RWPE2 (cell line): ENCODE data around the gene REPIN1.

Experiments
- ATAC-seq: fragments of 200-7000 bp; cut with Tn5 transposase; 3 replicates; pipeline ENCODE4 v1.9.1; 2021; ENCODE audit warnings: low read depth
- DNase-seq: peaks from one replicate; pipeline ENCODE4 v3.0.0-alpha.2; 2020; ENCODE audit warnings: low spot score
- H3K27ac ChIP-seq: fragments of 450-650 bp; 2 replicates; pipeline ENCODE4 v1.5.1; 2017; ENCODE audit warnings: mild to moderate bottlenecking; ENCODE audit not compliant: poor library complexity, severe bottlenecking
- H3K27me3 ChIP-seq: fragments of 250-450 bp; sonication (Bioruptor Pico); 2 replicates; pipeline ENCODE4 v1.5.1; 2021; ENCODE audit warnings: mild to moderate bottlenecking, moderate library complexity; ENCODE audit not compliant: insufficient read depth, poor library complexity, severe bottlenecking
- H3K36me3 ChIP-seq: fragments of 250-450 bp; sonication (Bioruptor Pico); 2 replicates; pipeline ENCODE4 v1.5.1; 2020; ENCODE audit warnings: low read depth, mild to moderate bottlenecking, moderate library complexity
- H3K4me1 ChIP-seq: fragments of 250-450 bp; sonication (Bioruptor Pico); 2 replicates; pipeline ENCODE4 v1.5.1; 2021; ENCODE audit warnings: mild to moderate bottlenecking, moderate library complexity; ENCODE audit not compliant: insufficient read depth, poor library complexity, severe bottlenecking
- H3K4me3 ChIP-seq: fragments of 250-450 bp; sonication (Bioruptor Pico); 2 replicates; pipeline ENCODE4 v1.5.1; 2021; ENCODE audit warnings: mild to moderate bottlenecking, moderate library complexity; ENCODE audit not compliant: severe bottlenecking
- H3K9me3 ChIP-seq: fragments of 250-450 bp; sonication (Bioruptor Pico); 2 replicates; pipeline ENCODE4 v1.5.1; 2021; ENCODE audit warnings: mild to moderate bottlenecking, moderate library complexity; ENCODE audit not compliant: severe bottlenecking
- CTCF ChIP-seq: fragments of 450-650 bp; IDR thresholded peaks from one replicate; pipeline ENCODE4 v1.5.1; 2017; ENCODE audit warnings: mild to moderate bottlenecking, moderate library complexity; ENCODE audit not compliant: poor library complexity, severe bottlenecking

The REPIN1 gene

DNA sequence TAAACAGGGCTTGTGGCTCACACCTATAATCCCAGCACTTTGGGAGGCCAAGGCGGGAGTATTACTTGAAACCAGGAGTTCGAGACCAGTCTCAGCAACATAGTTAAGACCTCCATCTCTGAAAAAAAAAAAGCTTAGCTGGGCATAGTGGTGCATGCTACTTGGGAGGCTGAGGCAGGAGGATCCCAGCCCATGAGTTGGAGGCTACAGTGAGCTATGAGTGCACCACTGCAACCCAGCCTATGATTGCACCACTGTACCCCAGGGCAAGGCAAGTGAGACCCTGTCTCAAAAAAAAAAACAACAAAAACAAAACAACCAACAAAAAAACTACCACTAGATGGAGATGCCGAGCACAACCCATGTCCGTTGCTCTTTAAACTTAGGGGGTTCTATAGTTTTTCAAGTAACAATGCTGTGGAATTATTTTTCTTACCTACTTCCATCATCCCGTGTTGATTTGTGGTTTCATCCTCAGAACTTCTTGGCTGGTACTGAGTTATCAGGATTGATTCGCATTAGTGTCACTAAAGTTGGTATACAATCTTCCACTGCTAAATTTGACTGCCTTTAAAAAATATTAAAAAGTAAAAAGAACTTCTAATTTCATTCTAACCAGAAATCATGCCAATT is 12.2 kb upstream of the REPIN1 start:
- H3K4me1 ChIP-seq, result no peaks in the 10 kb centered on the region
- H3K27ac ChIP-seq, result no peak overlapping the region
- no peak for DNase-seq
- no peaks in the 10 kb centered on the region for H3K27me3 ChIP-seq
- no peaks in the 10 kb centered on the region for H3K9me3 ChIP-seq
- H3K36me3 ChIP-seq, result no peaks in the 10 kb centered on the region
- TF ChIP-seq CTCF, result peak; percentile 82
- no peak overlapping the region for H3K4me3 ChIP-seq
- ATAC-seq, result no peak

DNA sequence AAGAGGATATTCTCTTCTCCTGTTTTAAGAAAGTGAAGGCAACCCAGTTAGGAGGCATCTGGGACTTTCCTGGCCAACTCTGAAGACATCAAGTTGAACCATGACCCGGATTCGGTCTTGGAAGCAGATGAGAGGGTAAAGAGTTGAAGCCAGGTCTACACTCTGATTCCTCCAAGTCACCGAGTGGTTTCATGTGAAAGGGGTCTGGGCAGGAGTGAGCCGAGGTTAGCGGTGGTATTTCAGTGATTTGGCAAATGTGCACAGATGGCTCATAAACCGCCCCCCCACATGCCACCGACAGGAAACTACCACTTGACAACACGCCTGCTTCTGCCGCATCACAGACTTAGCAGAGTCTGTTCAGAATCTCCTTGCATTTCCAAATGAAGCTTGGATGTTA is 11.4 kb upstream of the REPIN1 start:
- ATAC-seq, result no peak

DNA sequence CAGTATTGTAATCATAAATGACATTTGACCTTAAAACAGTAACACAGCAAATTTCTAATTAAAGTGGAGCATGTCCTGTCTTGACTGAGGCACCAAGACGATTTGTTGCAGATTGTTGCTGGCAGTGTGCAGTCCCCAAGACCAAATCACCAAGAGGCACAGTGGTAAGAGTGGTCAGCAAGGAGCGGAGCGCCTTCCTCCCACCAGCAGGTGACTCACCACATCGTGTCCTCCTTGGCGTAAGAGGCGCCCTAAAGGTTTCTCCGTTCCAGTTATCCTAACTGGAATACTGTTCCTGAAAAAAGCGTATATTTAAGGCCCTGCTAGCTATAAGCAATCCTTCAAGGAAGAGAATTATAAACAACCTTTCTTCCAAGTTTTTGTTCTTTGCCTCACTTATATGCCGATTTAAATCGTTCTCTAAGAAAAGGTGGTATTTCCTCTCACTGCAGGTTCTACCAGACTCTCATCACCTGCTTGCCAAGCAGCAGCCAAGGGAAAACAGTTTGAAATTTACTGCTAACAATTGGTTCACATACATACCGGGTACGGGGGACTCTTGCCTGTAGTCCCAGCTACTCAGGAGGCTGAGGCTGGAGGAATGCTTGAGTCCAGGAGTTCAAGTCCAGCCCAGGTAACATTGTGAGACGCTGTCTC is 10.7 kb upstream of the REPIN1 start:
- H3K27ac ChIP-seq, result no peak overlapping the region
- no peaks in the 10 kb centered on the region for H3K4me1 ChIP-seq
- no peak overlapping the region for H3K4me3 ChIP-seq
- H3K36me3 ChIP-seq, result no peaks in the 10 kb centered on the region
- no peak for TF ChIP-seq CTCF
- ATAC-seq (no peak), DNase-seq (no peak)
- no peaks in the 10 kb centered on the region for H3K9me3 ChIP-seq
- no peaks in the 10 kb centered on the region for H3K27me3 ChIP-seq

More for the DNA sequence above, 11.4 kb upstream of the REPIN1 start:
- no peak overlapping the region for H3K27ac ChIP-seq
- no peak for TF ChIP-seq CTCF
- no peak for DNase-seq
- H3K27me3 ChIP-seq, result no peaks in the 10 kb centered on the region
- H3K4me1 ChIP-seq, result no peaks in the 10 kb centered on the region
- no peaks in the 10 kb centered on the region for H3K36me3 ChIP-seq
- no peak overlapping the region for H3K4me3 ChIP-seq
- H3K9me3 ChIP-seq, result no peaks in the 10 kb centered on the region

- Histone ChIP-seq H3K36me3 (no peaks in the 10 kb centered on the region), H3K9me3 (no peaks in the 10 kb centered on the region), H3K27ac (no peak overlapping the region), H3K4me1 (no peaks in the 10 kb centered on the region), H3K27me3 (no peaks in the 10 kb centered on the region), H3K4me3 (no peak overlapping the region)
- no peak for ATAC-seq
- TF ChIP-seq CTCF, result no peak
- no peak for DNase-seq
Measured at GRCh38 chr7:150358433-150358832, 10.2 kb upstream of the REPIN1 start.

DNA sequence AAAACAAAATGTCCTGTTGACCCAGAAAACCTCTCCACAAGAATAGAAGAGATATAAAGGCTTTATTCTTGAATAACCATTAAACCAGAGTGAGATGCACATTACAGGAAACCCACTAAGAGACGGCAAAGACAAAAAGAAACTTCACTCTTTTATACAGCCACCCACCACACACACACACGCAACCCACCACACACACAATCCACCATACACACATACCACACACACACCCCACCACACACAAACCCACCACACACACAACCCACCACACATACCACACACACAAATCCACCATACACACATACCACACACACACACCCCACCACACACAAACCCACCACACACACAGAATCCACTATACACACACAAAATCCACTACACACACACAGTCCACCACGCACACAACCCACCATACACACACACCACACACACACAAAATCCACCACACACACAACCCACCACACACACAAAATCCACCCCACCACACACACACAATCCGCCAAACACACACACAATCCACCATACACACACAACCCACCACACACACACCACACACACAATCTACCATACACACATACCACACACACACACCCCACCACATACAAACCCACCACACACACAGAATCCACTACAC is 9.5 kb upstream of the REPIN1 start:
- no peak for ATAC-seq
- DNase-seq, result no peak
- Histone ChIP-seq H3K27me3 (no peaks in the 10 kb centered on the region), H3K36me3 (no peaks in the 10 kb centered on the region), H3K27ac (no peak overlapping the region), H3K4me1 (no peaks in the 10 kb centered on the region), H3K9me3 (no peaks in the 10 kb centered on the region), H3K4me3 (no peak overlapping the region)
- TF ChIP-seq CTCF, result no peak
